Tibial artery (tissue), 4 donors: ENCODE results near the gene TIGD3.

ENCODE experiments used
- DNase-seq, 2 donors: peaks; one replicate each; pipeline ENCODE4 v3.0.0-alpha.2; 2019
- H3K27ac ChIP-seq, 2 donors: fragments of 200-600 bp; sonication (generic) in 1 of 2; 1 replicate in 1 of 2; 2 replicates in 1 of 2; pipeline ENCODE4 v1.5.1; 2018 to 2019; ENCODE audit warnings: mild to moderate bottlenecking in 1 of 2
- H3K27me3 ChIP-seq, 2 donors: fragments of 200-600 bp; sonication (generic) in 1 of 2; one replicate each; pipeline versions ENCODE4 v1.5.1 to v1.6.0; 2016 to 2019
- H3K36me3 ChIP-seq, 3 donors: fragments of 200-600 bp; sonication (generic) in 2 of 3; one replicate each; pipeline ENCODE4 v1.5.1; 2016 to 2019; ENCODE audit warnings: mild to moderate bottlenecking in 2 of 3
- H3K4me1 ChIP-seq, 4 donors: fragments of 200-600 bp; sonication (generic) in 2 of 4; 1 replicate in 3 of 4; 2 replicates in 1 of 4; pipeline ENCODE4 v1.5.1; 2016 to 2019
- H3K4me3 ChIP-seq, 2 donors: fragments of 200-600 bp; sonication (generic) in 1 of 2; 1 replicate in 1 of 2; 2 replicates in 1 of 2; pipeline ENCODE4 v1.5.1; 2018 to 2019; ENCODE audit warnings: mild to moderate bottlenecking in 2 of 2
- H3K9me3 ChIP-seq, 3 donors: fragments of 200-600 bp; sonication (generic) in 1 of 3; one replicate each; pipeline ENCODE4 v1.5.1; 2016 to 2019
- CTCF ChIP-seq, 2 experiments: fragments of 200-600 bp in 1 of 2; fragments of 450-650 bp in 1 of 2; IDR thresholded peaks; one replicate each; pipeline ENCODE4 v1.5.1; 2017 to 2019; ENCODE audit warnings: antibody characterized with exemption in 2 of 2, mild to moderate bottlenecking in 1 of 2, moderate library complexity in 1 of 2
- intact Hi-C: fragments of 100-400 bp; cut with DNase I; formaldehyde crosslinking; loops from one replicate; pipeline ENCODE4 v1.15.0; 2023; ENCODE audit warnings: low total_unique reads

TIGD3 gene

DNA sequence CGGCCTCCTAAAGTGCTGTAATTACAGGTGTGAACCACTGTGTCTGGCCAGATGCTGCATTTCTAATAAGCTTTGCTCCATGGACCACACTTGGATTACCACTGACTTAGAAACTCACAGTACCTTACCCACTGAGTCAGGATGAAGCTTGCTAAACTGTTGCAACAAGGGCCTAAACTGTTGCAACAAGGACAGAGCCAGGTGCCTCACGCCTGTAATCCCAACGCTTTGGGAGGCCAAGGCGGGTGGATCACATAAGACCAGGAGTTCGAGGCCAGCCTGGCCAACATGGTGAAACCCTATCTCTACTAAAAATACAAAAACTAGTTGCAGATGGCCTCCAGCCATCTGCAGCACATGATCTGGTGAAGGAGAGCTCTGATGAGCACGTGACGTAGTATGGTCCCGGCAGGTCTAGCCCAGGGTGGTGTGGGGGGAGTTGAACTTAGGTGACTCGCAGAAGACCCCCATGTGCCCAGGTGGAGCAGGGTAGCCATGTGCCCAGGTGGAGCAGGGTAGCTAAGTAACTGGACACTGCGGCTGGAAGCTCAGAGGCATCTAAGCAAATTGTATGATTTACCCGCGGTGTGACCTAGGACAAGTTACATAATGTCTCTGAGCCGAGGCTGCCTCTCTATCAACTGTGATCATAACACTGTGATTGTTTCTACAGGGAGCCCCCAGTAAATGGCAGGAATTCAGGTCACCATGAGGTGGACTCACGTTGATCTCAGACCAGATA lies 19.5 kb downstream of the TIGD3 start:
- Histone ChIP-seq H3K36me3 (no peaks in the 10 kb centered on the region), H3K27me3 (no peaks in the 10 kb centered on the region), H3K4me1 (peaks cover 0 to 17% (median 10%) of the 10 kb centered on the region in 4 donors), H3K9me3 (no peaks in the 10 kb centered on the region), H3K4me3 (no peak overlapping the region), H3K27ac (no peak overlapping the region)
- no peak for TF ChIP-seq CTCF (IDR thresholded peaks at IDR 0.05)
- no peak for DNase-seq
- intact Hi-C loops = no loop called here

GRCh38 chr11:65375012-65375411 lies 20.5 kb downstream of the TIGD3 start:
- H3K27me3 ChIP-seq = no peaks in the 10 kb centered on the region
- no peak for TF ChIP-seq CTCF (IDR thresholded peaks at IDR 0.05)
- no peak overlapping the region for H3K27ac ChIP-seq
- H3K4me3 ChIP-seq = no peak overlapping the region
- no peaks in the 10 kb centered on the region for H3K9me3 ChIP-seq
- intact Hi-C loops = no loop called here
- no peaks in the 10 kb centered on the region for H3K36me3 ChIP-seq
- no peak for DNase-seq
- peaks cover 0 to 17% (median 10%) of the 10 kb centered on the region in 4 donors for H3K4me1 ChIP-seq

DNA sequence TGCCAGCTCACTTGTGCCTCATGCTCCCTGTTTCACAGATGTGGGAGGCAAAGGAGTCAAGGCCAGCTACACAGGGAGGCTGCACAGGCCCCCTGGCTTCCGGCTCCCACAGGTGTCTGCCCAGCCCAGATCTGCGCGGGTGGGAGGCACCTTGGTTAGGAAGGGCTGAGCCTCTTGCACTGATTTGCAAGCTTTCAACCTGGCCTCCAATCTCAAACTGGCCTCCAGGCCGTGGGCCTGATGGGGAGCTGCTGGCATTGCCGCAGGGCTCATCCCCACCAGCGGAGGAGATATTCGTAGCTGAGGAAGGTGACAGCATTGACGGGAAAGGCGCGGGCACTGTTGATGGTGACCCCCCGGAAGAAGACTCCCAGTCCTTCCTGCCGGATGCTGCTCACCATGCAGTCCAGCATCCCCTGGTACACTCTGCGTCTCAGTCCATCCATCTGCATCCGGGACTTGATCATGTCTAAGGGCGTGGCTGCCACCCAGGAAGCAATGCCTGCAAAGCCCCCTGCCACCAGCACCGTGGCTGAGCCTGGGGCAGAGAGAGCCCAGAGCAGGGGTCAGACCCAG lies 21.7 kb downstream of the TIGD3 start:
- no peaks in the 10 kb centered on the region for H3K36me3 ChIP-seq
- no peaks in the 10 kb centered on the region for H3K27me3 ChIP-seq
- no peak overlapping the region for H3K27ac ChIP-seq
- TF ChIP-seq CTCF (IDR thresholded peaks at IDR 0.05) = no peak
- H3K9me3 ChIP-seq = no peaks in the 10 kb centered on the region
- no peak overlapping the region for H3K4me3 ChIP-seq
- peaks cover 0 to 14% (median 11%) of the 10 kb centered on the region in 4 donors for H3K4me1 ChIP-seq
- intact Hi-C loops = no loop called here
- no peak for DNase-seq

DNA sequence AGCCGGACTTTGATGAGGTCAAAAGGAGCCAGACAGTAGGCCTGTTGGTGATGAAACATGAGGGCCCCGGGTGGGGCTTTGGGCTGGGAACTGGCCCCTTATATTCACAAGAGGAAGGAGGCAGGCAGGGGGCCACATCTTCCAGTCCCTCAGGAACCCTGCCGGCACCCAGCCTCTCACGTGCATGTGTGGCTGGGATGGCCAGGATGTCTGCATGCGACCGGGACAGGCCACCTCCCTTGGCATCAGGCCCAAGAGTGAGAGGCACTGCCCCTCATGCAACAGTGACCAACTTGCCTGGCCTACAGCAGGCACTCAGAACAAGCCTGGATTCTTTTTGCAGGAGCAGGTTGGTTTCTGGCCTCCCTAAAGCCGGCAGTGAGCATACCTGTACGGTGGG lies 22.5 kb downstream of the TIGD3 start:
- no peak for DNase-seq
- Histone ChIP-seq H3K27me3 (no peaks in the 10 kb centered on the region), H3K4me3 (no peak overlapping the region), H3K27ac (no peak overlapping the region), H3K9me3 (no peaks in the 10 kb centered on the region), H3K36me3 (no peaks in the 10 kb centered on the region), H3K4me1 (peaks cover 6 to 18% (median 13%) of the 10 kb centered on the region in 4 donors)
- intact Hi-C loops = no loop called here
- no peak for TF ChIP-seq CTCF (IDR thresholded peaks at IDR 0.05)

DNA sequence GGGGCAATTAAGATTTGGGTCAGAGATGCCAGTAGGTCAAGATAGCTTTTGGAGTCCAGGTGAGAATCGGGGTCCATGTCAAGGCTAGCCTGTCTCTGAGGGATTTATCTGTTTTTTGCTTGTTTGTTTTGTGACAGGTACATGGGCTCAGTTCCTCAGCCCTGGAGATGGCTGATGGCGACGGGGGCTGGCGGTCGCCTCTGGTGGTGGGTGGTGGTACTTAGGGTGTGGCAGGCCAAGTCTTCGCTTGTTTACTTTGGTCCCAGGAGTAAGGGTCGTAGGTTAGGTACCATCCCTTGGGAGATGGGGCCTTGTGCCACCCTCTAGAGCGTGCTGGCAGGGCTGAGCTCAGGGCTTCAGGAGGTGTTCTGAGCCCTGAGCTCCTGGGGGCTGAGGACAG lies 23.2 kb downstream of the TIGD3 start:
- H3K9me3 ChIP-seq = no peaks in the 10 kb centered on the region
- H3K4me3 ChIP-seq = no peak overlapping the region
- H3K27ac ChIP-seq = no peak overlapping the region
- H3K36me3 ChIP-seq = no peaks in the 10 kb centered on the region
- DNase-seq = no peak
- H3K27me3 ChIP-seq = no peaks in the 10 kb centered on the region
- intact Hi-C loops = no loop called here
- no peak for TF ChIP-seq CTCF (IDR thresholded peaks at IDR 0.05)
- H3K4me1 ChIP-seq = peaks cover 9 to 24% (median 18%) of the 10 kb centered on the region in 4 donors
